PC-9 (cell line): ENCODE measurements around the gene DNMT3B.

ENCODE experiments used
- EZH2 ChIP-seq: fragments of 200-600 bp; sonication (generic); IDR thresholded peaks from 2 replicates; pipeline ENCODE4 v1.8.0; 2017; ENCODE audit warnings: antibody characterized with exemption, low read depth
- TF ChIP-seq, protein P1 (sequence below): fragments of 200-600 bp; sonication (generic); conservative IDR thresholded peaks from 2 replicates; pipeline ENCODE4 v1.6.1; 2017; ENCODE audit warnings: mixed run types, antibody characterized with exemption, mild to moderate bottlenecking, moderate library complexity

- TF ChIP-seq, protein P1, sequence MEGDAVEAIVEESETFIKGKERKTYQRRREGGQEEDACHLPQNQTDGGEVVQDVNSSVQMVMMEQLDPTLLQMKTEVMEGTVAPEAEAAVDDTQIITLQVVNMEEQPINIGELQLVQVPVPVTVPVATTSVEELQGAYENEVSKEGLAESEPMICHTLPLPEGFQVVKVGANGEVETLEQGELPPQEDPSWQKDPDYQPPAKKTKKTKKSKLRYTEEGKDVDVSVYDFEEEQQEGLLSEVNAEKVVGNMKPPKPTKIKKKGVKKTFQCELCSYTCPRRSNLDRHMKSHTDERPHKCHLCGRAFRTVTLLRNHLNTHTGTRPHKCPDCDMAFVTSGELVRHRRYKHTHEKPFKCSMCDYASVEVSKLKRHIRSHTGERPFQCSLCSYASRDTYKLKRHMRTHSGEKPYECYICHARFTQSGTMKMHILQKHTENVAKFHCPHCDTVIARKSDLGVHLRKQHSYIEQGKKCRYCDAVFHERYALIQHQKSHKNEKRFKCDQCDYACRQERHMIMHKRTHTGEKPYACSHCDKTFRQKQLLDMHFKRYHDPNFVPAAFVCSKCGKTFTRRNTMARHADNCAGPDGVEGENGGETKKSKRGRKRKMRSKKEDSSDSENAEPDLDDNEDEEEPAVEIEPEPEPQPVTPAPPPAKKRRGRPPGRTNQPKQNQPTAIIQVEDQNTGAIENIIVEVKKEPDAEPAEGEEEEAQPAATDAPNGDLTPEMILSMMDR = no peak
- TF ChIP-seq EZH2 = no peak
These were observed 48.8 kb downstream of the DNMT3B start for GRCh38 chr20:32810941-32811340.
